GM18867 (cell line): Measurements from ENCODE around the gene GRK3.
"Not testable (repeated sequence)": the region's sequence is repeated elsewhere in the genome, so short reads cannot be mapped to it uniquely, and the experiment has no call there.

Experiments
- ATAC-seq: cut with Tn5 transposase; IDR thresholded peaks from one replicate; pipeline ENCODE4 v1.9.1; 2021; ENCODE audit warnings: mild to moderate bottlenecking, moderate library complexity; ENCODE audit not compliant: unreplicated experiment

GRK3 gene

DNA sequence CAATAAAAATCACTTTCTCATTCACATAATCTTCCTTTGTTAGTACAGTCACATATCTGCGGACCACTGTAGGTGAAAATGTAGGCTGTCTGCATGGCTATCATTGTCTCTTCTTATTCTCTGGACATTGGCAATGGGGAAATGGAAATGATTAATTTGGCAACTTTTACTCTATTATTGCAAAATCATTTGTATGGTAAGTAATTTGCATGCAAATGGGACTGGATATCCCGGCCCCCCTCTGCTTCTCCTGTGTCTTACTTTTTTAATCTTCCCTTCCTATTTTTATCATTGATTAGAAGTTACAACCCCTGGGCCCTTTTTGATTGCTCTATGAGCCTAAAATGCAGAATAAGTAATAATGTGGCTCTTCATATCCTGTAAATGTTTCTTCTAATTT is 6.0 kb downstream of the GRK3 start:
- no peak for ATAC-seq

DNA sequence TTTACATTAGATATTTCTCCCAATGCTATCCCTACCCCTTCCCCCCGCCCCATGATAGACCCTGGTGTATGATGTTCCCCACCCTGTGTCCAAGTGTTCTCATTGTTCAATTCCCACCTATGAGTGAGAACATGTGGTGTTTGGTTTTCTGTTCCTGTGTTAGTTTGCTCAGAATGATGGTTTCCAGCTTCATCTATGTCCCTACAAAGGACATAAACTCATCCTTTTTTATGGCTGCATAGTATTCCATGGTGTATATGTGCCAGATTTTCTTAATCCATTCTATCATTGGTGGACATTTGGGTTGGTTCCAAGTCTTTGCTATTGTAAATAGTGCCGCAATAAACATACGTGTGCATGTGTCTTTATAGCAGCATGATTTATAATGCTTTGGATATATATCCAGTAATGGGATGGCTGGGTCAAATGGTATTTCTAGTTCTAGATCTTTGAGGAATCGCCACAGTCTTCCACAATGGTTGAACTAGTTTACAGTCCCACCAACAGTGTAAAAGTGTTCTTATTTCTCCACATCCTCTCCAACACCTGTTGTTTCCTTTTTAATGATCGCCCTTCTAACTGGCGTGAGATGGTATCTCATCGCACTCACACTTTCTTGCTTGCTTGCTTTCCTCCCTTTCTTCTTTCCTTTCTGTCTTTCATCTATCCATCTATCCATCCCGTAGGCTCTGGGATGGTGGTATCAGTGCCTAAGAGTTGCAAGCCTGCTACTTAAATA is 7.7 kb downstream of the GRK3 start:
- not testable (repeated sequence) for ATAC-seq

GRCh38 chr22:25572708-25573171 is 8.3 kb downstream of the GRK3 start:
- peak; percentile 45 for ATAC-seq

GRCh38 chr22:25573841-25574240 is 9.4 kb downstream of the GRK3 start:
- ATAC-seq = no peak

GRCh38 chr22:25574736-25575135 is 10.3 kb downstream of the GRK3 start:
- no peak for ATAC-seq

DNA sequence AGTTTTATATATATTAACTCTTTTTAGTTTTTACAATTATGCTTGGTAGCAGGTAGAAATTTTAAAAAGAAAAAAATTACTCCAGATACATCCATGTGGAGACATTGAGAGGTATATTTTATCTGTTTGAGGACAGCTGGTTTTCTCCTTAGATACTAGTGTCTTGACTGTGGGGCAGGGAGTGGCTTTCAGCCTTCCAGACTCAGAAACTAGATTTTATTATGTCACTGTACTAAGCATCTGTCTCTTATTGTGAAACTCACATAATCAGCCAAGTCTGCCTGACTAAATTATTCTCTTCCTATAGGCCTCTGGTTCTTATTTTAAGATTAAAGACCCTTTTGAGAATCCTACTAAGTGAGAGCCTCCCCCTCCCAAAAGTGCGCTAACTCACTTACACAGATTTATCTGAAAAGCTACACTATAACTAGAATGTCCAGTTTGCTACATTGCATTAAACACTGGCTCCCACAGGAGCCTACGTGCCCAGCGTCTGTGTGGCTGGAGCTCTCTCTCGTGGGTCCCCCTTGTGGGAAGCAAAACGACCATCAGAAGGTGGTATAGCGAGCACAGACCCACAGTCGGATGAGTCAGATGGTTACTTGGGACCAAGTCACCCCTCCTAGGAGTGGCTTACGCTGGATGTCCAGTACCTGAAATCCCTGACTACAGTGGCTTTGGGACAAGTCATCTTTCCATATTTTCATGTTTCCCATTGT is 11.4 kb downstream of the GRK3 start:
- ATAC-seq = not testable (repeated sequence)

DNA sequence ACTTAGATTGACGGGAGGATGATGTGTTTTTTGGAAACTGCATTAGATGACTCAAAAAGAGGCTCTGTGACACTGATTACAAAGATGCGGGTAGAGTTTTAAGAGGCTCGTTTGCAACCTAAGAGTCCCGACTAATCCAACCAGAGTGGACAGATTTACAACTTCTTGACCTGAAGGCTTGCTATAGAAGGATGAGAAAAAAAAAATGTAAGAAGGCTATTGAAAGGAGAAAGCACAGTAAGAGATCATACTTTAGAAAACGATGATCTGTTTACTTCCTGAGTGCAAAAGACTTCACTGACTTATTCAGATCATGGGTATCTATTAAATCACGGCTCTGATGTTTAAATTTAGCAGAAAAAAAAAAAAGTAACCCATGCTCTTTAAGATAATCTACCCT is 17.0 kb downstream of the GRK3 start:
- not testable (repeated sequence) for ATAC-seq

GRCh38 chr22:25582946-25583345 is 18.5 kb downstream of the GRK3 start:
- ATAC-seq = no peak

DNA sequence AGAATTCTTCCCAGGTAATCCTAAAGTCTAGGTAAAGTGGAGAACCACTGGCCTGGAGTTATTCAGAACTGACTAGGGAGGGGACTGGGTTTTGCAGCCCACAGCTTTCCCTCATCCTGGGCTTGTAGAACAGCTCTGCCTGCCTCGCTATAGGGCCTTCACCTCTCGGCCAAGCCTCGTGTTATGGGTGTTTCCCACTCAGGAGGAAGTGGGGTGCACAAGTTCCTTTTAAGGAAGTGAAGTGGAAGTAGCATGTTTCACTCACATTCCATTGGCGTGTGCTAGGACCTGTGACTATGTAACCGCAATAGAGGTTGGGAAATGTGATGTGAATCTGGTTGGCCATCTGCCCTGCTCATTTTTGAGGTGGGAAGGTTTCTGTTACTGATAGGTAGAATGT is 20.5 kb downstream of the GRK3 start:
- ATAC-seq = not testable (repeated sequence)

DNA sequence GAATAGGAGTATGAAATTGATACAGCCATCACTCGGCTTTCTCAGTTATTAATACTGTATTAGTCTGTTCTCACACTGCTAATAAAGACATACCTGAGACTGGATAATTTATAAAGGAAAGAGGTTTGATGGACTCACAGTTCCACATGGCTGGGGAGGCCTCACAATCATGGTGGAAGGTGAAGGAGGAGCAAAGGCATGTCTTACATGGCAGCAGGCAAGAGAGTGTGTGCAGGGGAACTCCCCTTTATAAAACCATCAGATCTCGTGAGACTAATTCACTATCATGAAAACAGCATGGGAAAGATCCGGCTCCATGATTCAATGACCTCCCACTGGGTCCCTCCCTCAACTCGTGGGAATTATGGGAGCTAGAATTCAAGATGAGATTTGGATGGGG is 25.2 kb downstream of the GRK3 start:
- not testable (repeated sequence) for ATAC-seq

- ATAC-seq = not testable (repeated sequence)
These were observed 28.8 kb downstream of the GRK3 start for GRCh38 chr22:25593323-25593722.

DNA sequence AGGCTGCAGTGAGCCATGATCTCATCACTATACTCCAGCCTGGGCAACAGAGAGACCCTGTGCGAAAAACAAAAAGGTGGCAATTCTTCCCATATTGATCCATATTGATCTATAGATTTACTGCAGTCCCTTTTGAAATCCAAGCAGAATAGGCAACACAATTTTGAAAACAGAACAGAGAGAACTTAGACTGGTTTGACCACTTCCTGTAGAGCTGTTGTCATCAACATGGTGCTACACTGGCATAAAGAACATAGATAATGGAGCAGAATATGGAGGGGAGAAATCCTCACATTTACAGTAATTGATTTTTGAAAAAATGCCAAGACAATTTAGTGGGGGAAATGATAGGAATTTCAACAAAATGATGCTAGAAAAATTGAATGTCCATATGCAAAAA is 34.1 kb downstream of the GRK3 start:
- no peak for ATAC-seq

DNA sequence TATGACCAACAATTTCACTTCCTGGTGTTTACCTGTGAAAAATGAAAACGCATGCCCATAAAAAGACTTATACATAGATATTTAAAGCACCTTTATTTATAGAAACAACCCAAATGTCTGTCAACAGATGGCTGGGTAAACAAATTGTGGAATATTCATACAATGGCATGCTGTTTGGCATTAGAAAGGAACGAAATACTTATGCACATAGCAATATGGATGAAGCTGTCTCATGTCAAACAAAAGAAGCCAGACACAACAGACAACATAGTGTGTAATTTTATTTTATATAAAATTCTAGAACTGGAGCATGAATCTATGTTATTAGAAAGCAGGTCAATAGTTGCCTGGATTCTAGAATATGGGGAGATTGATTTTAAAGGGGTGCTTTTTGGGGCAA is 38.0 kb downstream of the GRK3 start:
- no peak for ATAC-seq

GRCh38 chr22:25602916-25603315 is 38.4 kb downstream of the GRK3 start:
- ATAC-seq = no peak

GRCh38 chr22:25605146-25605545 is 40.7 kb downstream of the GRK3 start:
- not testable (repeated sequence) for ATAC-seq

DNA sequence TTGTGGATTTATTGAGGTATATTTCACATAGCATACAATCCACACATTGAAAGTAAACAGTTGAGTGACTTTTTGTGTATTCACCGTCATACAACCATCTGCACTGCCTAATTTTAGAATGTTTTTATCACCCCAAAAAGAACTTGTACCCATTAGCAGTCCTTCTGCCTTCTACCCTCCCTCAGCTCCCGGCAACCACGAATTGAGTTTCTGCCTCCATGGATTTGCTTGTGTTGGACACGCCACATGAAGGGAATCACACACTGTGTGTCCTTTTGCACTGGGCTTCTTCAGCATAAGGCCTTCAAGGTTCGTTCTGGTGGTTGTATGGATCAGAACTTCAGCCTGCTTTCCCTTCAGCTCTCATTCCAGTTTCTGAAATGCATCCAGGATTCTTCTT is 41.1 kb downstream of the GRK3 start:
- not testable (repeated sequence) for ATAC-seq

DNA sequence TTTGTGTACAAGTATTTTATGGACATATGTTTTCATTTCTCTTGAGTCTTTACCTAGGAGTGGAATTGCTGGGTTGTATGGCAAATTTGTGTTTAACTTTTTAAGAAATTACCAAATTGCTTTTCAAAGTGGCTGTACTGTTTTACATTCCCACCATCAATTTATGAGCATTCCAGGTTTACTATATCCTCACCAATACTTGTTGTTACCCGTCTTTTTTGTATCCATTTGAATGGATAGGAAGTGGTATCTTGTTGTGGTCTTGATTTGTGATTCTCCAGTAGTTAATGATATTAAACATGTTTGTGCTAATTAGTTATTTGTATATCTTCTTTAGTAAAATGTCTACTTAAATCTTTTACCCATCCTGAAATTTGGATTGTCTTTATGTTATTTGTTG is 46.8 kb downstream of the GRK3 start:
- not testable (repeated sequence) for ATAC-seq

GRCh38 chr22:25613131-25613530 is 48.7 kb downstream of the GRK3 start:
- not testable (repeated sequence) for ATAC-seq

GRCh38 chr22:25613558-25613957 is 49.1 kb downstream of the GRK3 start:
- ATAC-seq = not testable (repeated sequence)

GRCh38 chr22:25614791-25615190 is 50.3 kb downstream of the GRK3 start:
- ATAC-seq = not testable (repeated sequence)

DNA sequence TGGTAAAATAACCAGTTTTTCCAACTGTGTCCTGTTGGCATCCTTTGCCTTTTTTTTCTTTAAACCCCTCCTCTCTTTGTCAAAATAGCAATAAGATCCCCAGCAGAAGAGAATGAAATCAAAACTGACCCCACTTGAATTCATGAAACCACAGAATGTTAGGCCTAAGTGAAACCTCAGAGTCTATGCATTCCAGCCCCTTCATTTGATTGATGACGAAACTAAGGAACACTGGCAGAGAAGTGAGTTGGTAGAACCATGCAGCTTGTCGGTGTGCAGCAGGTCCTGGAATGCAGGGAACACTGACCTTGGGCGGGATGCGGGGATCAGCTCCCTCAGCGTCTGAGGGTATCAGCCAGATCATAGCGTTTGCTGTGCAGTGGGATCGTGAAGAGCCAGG is 57.5 kb downstream of the GRK3 start:
- ATAC-seq = no peak

DNA sequence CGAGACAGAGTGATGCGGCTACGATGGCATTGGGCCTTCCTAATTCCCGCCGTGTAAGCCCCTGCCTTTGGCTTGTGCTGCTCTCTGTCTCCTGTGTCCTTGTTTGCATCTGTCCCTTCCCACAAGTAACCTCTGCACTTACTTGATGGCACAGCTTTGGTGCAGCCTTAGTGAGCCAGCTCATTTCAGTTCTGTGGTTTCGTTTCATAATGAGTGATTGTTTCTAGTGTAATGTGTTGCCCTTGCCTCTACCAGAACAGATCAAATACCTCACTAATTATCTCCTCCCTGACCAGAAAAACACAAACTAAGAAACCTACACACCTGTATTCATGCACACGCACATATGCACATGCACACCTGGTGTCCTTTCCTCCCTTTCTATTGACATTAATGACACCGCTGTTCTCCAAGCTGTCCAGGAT is 58.8 kb downstream of the GRK3 start:
- ATAC-seq = peak; percentile 81
